ENCODE results near the gene ARFGAP1.

DNA sequence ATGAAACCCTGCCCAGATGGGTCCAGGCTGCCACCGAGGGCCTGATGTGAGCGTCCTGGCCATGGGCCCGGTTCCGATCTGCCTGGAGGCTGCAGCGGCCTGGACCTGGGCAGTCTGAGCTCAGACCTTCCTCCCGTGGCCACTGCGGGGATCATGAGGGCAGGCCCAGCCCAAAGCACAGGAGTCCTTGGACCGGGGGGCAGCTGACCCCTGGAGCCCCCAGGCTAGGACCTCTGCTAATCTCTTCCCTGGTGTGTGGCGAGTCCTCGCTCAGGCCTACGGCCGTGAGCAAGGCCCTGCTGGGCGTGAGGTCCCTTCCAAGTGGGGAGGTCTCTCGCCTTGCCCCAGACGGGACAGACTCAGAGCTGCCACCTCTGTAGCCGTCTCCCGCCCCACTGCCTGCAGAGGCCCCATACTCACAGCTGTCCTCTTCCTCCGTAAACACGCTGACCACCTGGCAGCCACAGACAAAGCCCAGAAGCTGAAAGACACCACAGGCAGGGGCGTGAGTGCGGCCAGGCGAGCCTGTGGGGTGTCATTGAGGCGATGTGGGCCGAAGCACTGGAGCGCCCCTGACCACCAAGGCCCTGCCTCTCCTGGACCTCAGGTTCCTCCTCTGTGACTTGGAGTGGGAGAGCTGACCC lies 28.9 kb upstream of the ARFGAP1 start:
- TF ChIP-seq, protein P1, sequence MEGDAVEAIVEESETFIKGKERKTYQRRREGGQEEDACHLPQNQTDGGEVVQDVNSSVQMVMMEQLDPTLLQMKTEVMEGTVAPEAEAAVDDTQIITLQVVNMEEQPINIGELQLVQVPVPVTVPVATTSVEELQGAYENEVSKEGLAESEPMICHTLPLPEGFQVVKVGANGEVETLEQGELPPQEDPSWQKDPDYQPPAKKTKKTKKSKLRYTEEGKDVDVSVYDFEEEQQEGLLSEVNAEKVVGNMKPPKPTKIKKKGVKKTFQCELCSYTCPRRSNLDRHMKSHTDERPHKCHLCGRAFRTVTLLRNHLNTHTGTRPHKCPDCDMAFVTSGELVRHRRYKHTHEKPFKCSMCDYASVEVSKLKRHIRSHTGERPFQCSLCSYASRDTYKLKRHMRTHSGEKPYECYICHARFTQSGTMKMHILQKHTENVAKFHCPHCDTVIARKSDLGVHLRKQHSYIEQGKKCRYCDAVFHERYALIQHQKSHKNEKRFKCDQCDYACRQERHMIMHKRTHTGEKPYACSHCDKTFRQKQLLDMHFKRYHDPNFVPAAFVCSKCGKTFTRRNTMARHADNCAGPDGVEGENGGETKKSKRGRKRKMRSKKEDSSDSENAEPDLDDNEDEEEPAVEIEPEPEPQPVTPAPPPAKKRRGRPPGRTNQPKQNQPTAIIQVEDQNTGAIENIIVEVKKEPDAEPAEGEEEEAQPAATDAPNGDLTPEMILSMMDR (IDR thresholded peaks at IDR 0.05) = no peak
- no peak for TF ChIP-seq POLR2A (IDR thresholded peaks at IDR 0.05)
